Measurements from ENCODE around the gene RSRP1.
"Not testable (repeated sequence)": the region's sequence is repeated elsewhere in the genome, so short reads cannot be mapped to it uniquely, and the experiment has no call there.

- not testable (repeated sequence) for TF ChIP-seq EZH2 (IDR thresholded peaks at IDR 0.05; ENCODE audit: insufficient read depth, poor library complexity, severe bottlenecking); EZH2phosphoT487 (IDR thresholded peaks at IDR 0.05; ENCODE audit: insufficient read depth, low read depth)
These were observed 20.3 kb upstream of the RSRP1 start for GRCh38 chr1:25267288-25268142.
